ENCODE results near the gene MED12L.

The MED12L gene

GRCh38 chr3:151452841-151453240, 367.4 kb downstream of the MED12L start:
- Histone ChIP-seq H3K9me3 (ENCODE audit: low read length) (no peaks in the 10 kb centered on the region), H3K79me2 (ENCODE audit: insufficient read depth, low read length) (no peaks in the 10 kb centered on the region), H3K27me3 (ENCODE audit: insufficient read depth, low read length) (no peaks in the 10 kb centered on the region), H3K9ac (ENCODE audit: low read length) (no peak overlapping the region), H3K4me2 (ENCODE audit: low read length) (no peak overlapping the region), H3K27ac (ENCODE audit: low read depth, low read length, poor library complexity, severe bottlenecking) (no peak overlapping the region), H4K20me1 (ENCODE audit: insufficient read depth, low read length) (no peaks in the 10 kb centered on the region), H3K4me1 (ENCODE audit: insufficient read depth, low read length, severe bottlenecking) (no peaks in the 10 kb centered on the region), H3K4me3 (ENCODE audit: low read depth, low read length, poor library complexity, severe bottlenecking) (no peak overlapping the region), H3K9me2 (ENCODE audit: low read depth, low read length) (no peaks in the 10 kb centered on the region), H3K36me3 (ENCODE audit: insufficient read depth, low read length) (no peaks in the 10 kb centered on the region), H2AFZ (ENCODE audit: low read length) (no peak overlapping the region), H3F3A (ENCODE audit: insufficient read depth, low read length) (no peaks in the 10 kb centered on the region)
- no peak for TF ChIP-seq CTCF (IDR thresholded peaks at IDR 0.05; ENCODE audit: low read length)

DNA sequence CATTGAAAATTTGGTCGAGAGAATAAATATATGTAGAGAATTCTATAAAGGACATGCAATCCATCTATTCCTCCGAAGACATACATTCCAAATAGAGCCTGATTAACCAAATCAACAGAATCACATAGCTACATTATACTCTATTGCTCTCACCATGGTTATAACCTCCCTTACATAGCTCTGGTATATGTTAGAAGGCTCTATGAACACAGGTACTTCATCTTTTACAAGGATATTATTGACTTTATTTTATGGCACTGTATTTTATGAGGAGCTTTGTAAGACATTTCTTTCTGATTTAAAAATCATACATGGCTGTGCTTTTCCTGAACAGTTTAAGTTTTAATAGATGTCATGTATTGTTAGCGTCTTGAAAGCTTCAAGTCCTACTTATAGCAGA, 370.6 kb downstream of the MED12L start:
- Histone ChIP-seq H3F3A (ENCODE audit: insufficient read depth, low read length) (no peaks in the 10 kb centered on the region), H3K36me3 (ENCODE audit: insufficient read depth, low read length) (no peaks in the 10 kb centered on the region), H3K27me3 (ENCODE audit: insufficient read depth, low read length) (no peaks in the 10 kb centered on the region), H3K27ac (ENCODE audit: low read depth, low read length, poor library complexity, severe bottlenecking) (no peak overlapping the region), H2AFZ (ENCODE audit: low read length) (no peak overlapping the region), H3K9me2 (ENCODE audit: low read depth, low read length) (no peaks in the 10 kb centered on the region), H3K9me3 (ENCODE audit: low read length) (no peaks in the 10 kb centered on the region), H3K9ac (ENCODE audit: low read length) (no peak overlapping the region), H4K20me1 (ENCODE audit: insufficient read depth, low read length) (no peaks in the 10 kb centered on the region), H3K4me1 (ENCODE audit: insufficient read depth, low read length, severe bottlenecking) (no peaks in the 10 kb centered on the region), H3K4me2 (ENCODE audit: low read length) (no peak overlapping the region), H3K79me2 (ENCODE audit: insufficient read depth, low read length) (no peaks in the 10 kb centered on the region), H3K4me3 (ENCODE audit: low read depth, low read length, poor library complexity, severe bottlenecking) (no peak overlapping the region)
- no peak for TF ChIP-seq CTCF (IDR thresholded peaks at IDR 0.05; ENCODE audit: low read length)
- TF ChIP-seq EZH2 (IDR thresholded peaks at IDR 0.05; ENCODE audit: borderline replicate concordance, low read length), result no peak

DNA sequence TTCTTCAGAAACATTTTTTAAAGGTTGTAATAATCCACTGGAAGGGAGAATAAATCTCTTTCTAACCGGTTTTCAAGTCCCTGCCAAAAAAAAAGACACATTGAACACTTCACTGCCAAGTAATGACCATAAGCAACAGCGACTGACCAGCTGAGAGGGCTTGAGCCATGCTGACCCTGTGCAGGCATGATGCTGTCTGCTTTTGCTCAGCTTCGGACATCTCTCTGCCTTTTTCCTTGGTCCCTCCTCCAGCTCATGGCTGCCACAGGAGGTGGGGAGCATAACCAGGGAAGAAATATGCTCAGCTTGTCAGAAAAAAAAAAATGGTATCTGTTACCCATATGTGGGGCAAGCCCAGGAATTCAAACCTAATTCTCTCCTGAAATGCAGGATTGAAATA, 373.9 kb downstream of the MED12L start:
- Histone ChIP-seq H3K9me2 (ENCODE audit: low read depth, low read length) (no peaks in the 10 kb centered on the region), H3K9ac (ENCODE audit: low read length) (no peak overlapping the region), H3K27ac (ENCODE audit: low read depth, low read length, poor library complexity, severe bottlenecking) (no peak overlapping the region), H3K9me3 (ENCODE audit: low read length) (no peaks in the 10 kb centered on the region), H4K20me1 (ENCODE audit: insufficient read depth, low read length) (no peaks in the 10 kb centered on the region), H3K36me3 (ENCODE audit: insufficient read depth, low read length) (no peaks in the 10 kb centered on the region), H3K4me2 (ENCODE audit: low read length) (no peak overlapping the region), H3K4me3 (ENCODE audit: low read depth, low read length, poor library complexity, severe bottlenecking) (no peak overlapping the region), H3K4me1 (ENCODE audit: insufficient read depth, low read length, severe bottlenecking) (no peaks in the 10 kb centered on the region), H3F3A (ENCODE audit: insufficient read depth, low read length) (no peaks in the 10 kb centered on the region), H2AFZ (ENCODE audit: low read length) (no peak overlapping the region), H3K27me3 (ENCODE audit: insufficient read depth, low read length) (no peaks in the 10 kb centered on the region), H3K79me2 (ENCODE audit: insufficient read depth, low read length) (no peaks in the 10 kb centered on the region)
- TF ChIP-seq CTCF (IDR thresholded peaks at IDR 0.05; ENCODE audit: low read length), result no peak
- no peak for TF ChIP-seq EZH2 (IDR thresholded peaks at IDR 0.05; ENCODE audit: borderline replicate concordance, low read length)
